B cell (primary cell): ENCODE measurements around the gene NT5E. TPM values are rescaled to one million over a fixed set of nuclear protein-coding genes. Genes with fewer than 3 reads are reported as not detected.

Experiments
- ATAC-seq: fragments of 200-7000 bp; cut with Tn5 transposase; one replicate; pipeline ENCODE4 v1.10.0; 2021; ENCODE audit warnings: low read depth, mild to moderate bottlenecking, moderate number of reproducible peaks, moderate library complexity
- CTCF ChIA-PET: fragments of 350-600 bp; sonication (Branson Sonifier 250); formaldehyde crosslinking; loops from one replicate; lab custom pipeline; 2021; ENCODE audit warnings: antibody characterized with exemption, inconsistent platforms; lab: Charles Lee
- POLR2A ChIA-PET: fragments of 350-600 bp; sonication (Branson Sonifier 250); formaldehyde crosslinking; loops from one replicate; lab custom pipeline; 2021; ENCODE audit warnings: antibody characterized with exemption; lab: Charles Lee
- DNase-seq: peaks from one replicate; pipeline ENCODE4 v3.0.0; 2013
- H2AFZ ChIP-seq: 2 replicates; pipeline ENCODE4 v1.6.1; 2012; ENCODE audit warnings: mild to moderate bottlenecking, low read depth, low read length; ENCODE audit not compliant: insufficient read depth, poor library complexity, severe bottlenecking
- H3K27ac ChIP-seq, 2 donors: 1 replicate in 1 of 2; 2 replicates in 1 of 2; pipeline ENCODE4 v1.5.1; 2012 to 2013; ENCODE audit warnings: low read length in 2 of 2, mild to moderate bottlenecking in 2 of 2, moderate library complexity in 1 of 2
- H3K27me3 ChIP-seq, 4 experiments: fragments of 200-600 bp in 1 of 4; sonication (generic) in 1 of 4; replicated peaks in 1 of 4; 1 replicate in 2 of 4; 2 replicates in 2 of 4; pipeline versions ENCODE4 v1.6.1 to v1.7.0; 2013 to 2016; ENCODE audit warnings: low read length in 3 of 4, mild to moderate bottlenecking in 2 of 4, mixed read lengths in 1 of 4, moderate library complexity in 1 of 4; ENCODE audit not compliant: insufficient read depth in 4 of 4, control insufficient read depth in 3 of 4; ENCODE audit errors: control extremely low read depth in 1 of 4
- H3K36me3 ChIP-seq, 2 experiments: replicated peaks in 1 of 2; 1 replicate in 1 of 2; 2 replicates in 1 of 2; pipeline versions ENCODE4 v1.6.1 to v1.7.1; 2013; ENCODE audit warnings: low read length in 1 of 2; ENCODE audit not compliant: insufficient read depth in 2 of 2, control insufficient read depth in 1 of 2; ENCODE audit errors: control extremely low read depth in 1 of 2, extremely low read depth in 1 of 2
- H3K4me1 ChIP-seq, 2 donors: fragments of 200-600 bp in 1 of 2; sonication (generic) in 1 of 2; 1 replicate in 1 of 2; 2 replicates in 1 of 2; pipeline versions ENCODE4 v1.5.1 to v1.6.1; 2013 to 2017; ENCODE audit warnings: low read length in 2 of 2; ENCODE audit not compliant: control insufficient read depth in 2 of 2, insufficient read depth in 2 of 2
- H3K4me2 ChIP-seq: replicated peaks from 2 replicates; pipeline ENCODE3; 2012; ENCODE audit warnings: mild to moderate bottlenecking, low read depth, low read length; ENCODE audit not compliant: poor library complexity, severe bottlenecking
- H3K4me3 ChIP-seq, 5 experiments: fragments of 200-600 bp in 1 of 5; sonication (generic) in 1 of 5; 1 replicate in 3 of 5; 2 replicates in 2 of 5; pipeline versions ENCODE4 v1.5.1 to v1.7.0; 2011 to 2016; ENCODE audit warnings: low read length in 4 of 5, mild to moderate bottlenecking in 4 of 5, low read depth in 2 of 5, control low read depth in 1 of 5, moderate library complexity in 1 of 5; ENCODE audit not compliant: insufficient read depth in 1 of 5; ENCODE audit errors: control extremely low read depth in 1 of 5, extremely low read depth in 1 of 5
- H3K79me2 ChIP-seq: fragments of 200-600 bp; sonication (generic); one replicate; pipeline ENCODE4 v1.6.0; 2016; ENCODE audit warnings: low read length; ENCODE audit not compliant: control insufficient read depth, insufficient read depth
- H3K9ac ChIP-seq: fragments of 200-600 bp; sonication (generic); 2 replicates; pipeline ENCODE4 v1.6.1; 2017; ENCODE audit warnings: mild to moderate bottlenecking, low read length, moderate library complexity
- H3K9me3 ChIP-seq, 3 donors: one replicate each; pipeline versions ENCODE4 v1.6.1 to v1.7.1; 2013; ENCODE audit warnings: low read length in 2 of 3; ENCODE audit not compliant: control insufficient read depth in 2 of 3, insufficient read depth in 1 of 3; ENCODE audit errors: control extremely low read depth in 1 of 3
- H4K20me1 ChIP-seq: 2 replicates; pipeline ENCODE4 v1.6.0; 2012; ENCODE audit warnings: mild to moderate bottlenecking, low read length; ENCODE audit not compliant: insufficient read depth, control insufficient read depth, poor library complexity, severe bottlenecking
- H3K27ac Mint-ChIP-seq: one replicate; pipeline ENCODE4 v1.8.0; 2021; ENCODE audit warnings: mixed read lengths
- H3K27me3 Mint-ChIP-seq: one replicate; pipeline ENCODE4 v1.8.0; 2021; ENCODE audit warnings: mixed read lengths
- H3K4me1 Mint-ChIP-seq: one replicate; pipeline ENCODE4 v1.8.0; 2021; ENCODE audit warnings: mixed read lengths
- H3K4me3 Mint-ChIP-seq: one replicate; pipeline ENCODE4 v1.8.0; 2021; ENCODE audit warnings: mixed read lengths
- H3K9me3 Mint-ChIP-seq: one replicate; pipeline ENCODE4 v1.8.0; 2022; ENCODE audit warnings: mixed read lengths; ENCODE audit not compliant: insufficient read depth
- CTCF ChIP-seq: fragments of 200-600 bp; IDR thresholded peaks from one replicate; pipeline ENCODE4 v1.8.0; 2022; ENCODE audit warnings: antibody characterized with exemption, mild to moderate bottlenecking
- EZH2 ChIP-seq: IDR thresholded peaks from 2 replicates; pipeline ENCODE4 v1.6.1; 2012; ENCODE audit warnings: borderline replicate concordance, low read depth, mild to moderate bottlenecking, moderate library complexity, low read length; ENCODE audit not compliant: insufficient read depth, poor library complexity, severe bottlenecking
- WGBS: methylation state at CpG from one replicate; pipeline ENCODE4 v1.1.5; 2013; ENCODE audit warnings: missing lambda C conversion rate; ENCODE audit not compliant: insufficient coverage; 5-methylcytosine and 5-hydroxymethylcytosine counted together
- intact Hi-C: fragments of 100-400 bp; cut with micrococcal nuclease; formaldehyde crosslinking; loops from one replicate; pipeline ENCODE4 v1.10.0; 2022
- polyA plus RNA-seq: library from polyadenylated mRNA; depleted of rRNA; stranded (reverse); fragments of >200 nt; gene quantifications from 2 replicates; pipeline ENCODE4 v1.2.3, GENCODE V29; 2012
- total RNA-seq, 2 donors: library from RNA; stranded (reverse); fragments of 120-200 nt in 1 of 2; gene quantifications; 1 replicate in 1 of 2; 2 replicates in 1 of 2; pipeline versions ENCODE4 v1.2.3 to v1.2.4, GENCODE V29; 2013 to 2022

Gene NT5E
- total and polyA plus RNA-seq, 2 donors (not counting 1 experiment from before 2014, with no cell fraction given), result 11.6 to 23.2 TPM

GRCh38 chr6:85404564-85405174 is 45.2 kb upstream of the NT5E start:
- Histone ChIP-seq H3K27me3 (no peaks in the 10 kb centered on the region), H4K20me1 (no peaks in the 10 kb centered on the region), H3K4me3 (no peak overlapping the region), H3K27ac (no peak overlapping the region), H2AFZ (no peak overlapping the region), H3K79me2 (no peaks in the 10 kb centered on the region), H3K4me2 (no peak overlapping the region), H3K36me3 (no peaks in the 10 kb centered on the region), H3K4me1 (peaks cover 7 to 14% of the 10 kb centered on the region in 2 donors), H3K9me3 (no peaks in the 10 kb centered on the region), H3K9ac (no peak overlapping the region)
- CTCF ChIA-PET, result interaction anchor here (0.5 kb wide), 1 partner anchor 38 kb away, joined by 4 read pairs; no protein-coding TSS in a partner anchor
- Mint-ChIP-seq H3K27me3 (no peaks in the 10 kb centered on the region), H3K27ac (peak overlapping the region; percentile 5), H3K4me1 (peaks cover 32% of the 10 kb centered on the region), H3K4me3 (no peak overlapping the region), H3K9me3 (no peaks in the 10 kb centered on the region)
- intact Hi-C loops, result no loop called here
- ATAC-seq (no peak), DNase-seq (no peak)
- 73% methylated on average over 7 of the region's 12 CpGs for WGBS
- no peak for TF ChIP-seq CTCF
- TF ChIP-seq EZH2, result no peak
- POLR2A ChIA-PET, result interaction anchor here (0.6 kb wide), 1 partner anchor 14 kb away, joined by 4 read pairs; no protein-coding TSS in a partner anchor

- Histone ChIP-seq H3K27me3 (no peaks in the 10 kb centered on the region), H4K20me1 (no peaks in the 10 kb centered on the region), H3K4me1 (peaks cover 7 to 14% of the 10 kb centered on the region in 2 donors), H3K9ac (no peak overlapping the region), H3K27ac (no peak overlapping the region), H3K36me3 (no peaks in the 10 kb centered on the region), H2AFZ (no peak overlapping the region), H3K9me3 (no peaks in the 10 kb centered on the region), H3K4me2 (no peak overlapping the region), H3K4me3 (no peak overlapping the region), H3K79me2 (no peaks in the 10 kb centered on the region)
- intact Hi-C loops, result no loop called here
- Mint-ChIP-seq H3K4me1 (peaks cover 32% of the 10 kb centered on the region), H3K27ac (no peak overlapping the region), H3K4me3 (no peak overlapping the region), H3K27me3 (no peaks in the 10 kb centered on the region), H3K9me3 (no peaks in the 10 kb centered on the region)
- ATAC-seq, result no peak
- ChIA-PET POLR2A (interaction anchor here (0.6 kb wide), 1 partner anchor 14 kb away, joined by 4 read pairs; no protein-coding TSS in a partner anchor), CTCF (no interaction called here)
- no peak for TF ChIP-seq EZH2
- TF ChIP-seq CTCF, result no peak
- DNase-seq, result no peak
- 100% methylated on average over 1 of the region's 3 CpGs for WGBS
These were observed 44.6 kb upstream of the NT5E start for GRCh38 chr6:85405175-85405852.
